ENCODE results near the gene SIGLEC8.
A peak's percentile ranks its signal among the peaks of the same experiment; 100 is the strongest.
"Not testable (repeated sequence)": the region's sequence is repeated elsewhere in the genome, so short reads cannot be mapped to it uniquely, and the experiment has no call there.

SIGLEC8 gene

DNA sequence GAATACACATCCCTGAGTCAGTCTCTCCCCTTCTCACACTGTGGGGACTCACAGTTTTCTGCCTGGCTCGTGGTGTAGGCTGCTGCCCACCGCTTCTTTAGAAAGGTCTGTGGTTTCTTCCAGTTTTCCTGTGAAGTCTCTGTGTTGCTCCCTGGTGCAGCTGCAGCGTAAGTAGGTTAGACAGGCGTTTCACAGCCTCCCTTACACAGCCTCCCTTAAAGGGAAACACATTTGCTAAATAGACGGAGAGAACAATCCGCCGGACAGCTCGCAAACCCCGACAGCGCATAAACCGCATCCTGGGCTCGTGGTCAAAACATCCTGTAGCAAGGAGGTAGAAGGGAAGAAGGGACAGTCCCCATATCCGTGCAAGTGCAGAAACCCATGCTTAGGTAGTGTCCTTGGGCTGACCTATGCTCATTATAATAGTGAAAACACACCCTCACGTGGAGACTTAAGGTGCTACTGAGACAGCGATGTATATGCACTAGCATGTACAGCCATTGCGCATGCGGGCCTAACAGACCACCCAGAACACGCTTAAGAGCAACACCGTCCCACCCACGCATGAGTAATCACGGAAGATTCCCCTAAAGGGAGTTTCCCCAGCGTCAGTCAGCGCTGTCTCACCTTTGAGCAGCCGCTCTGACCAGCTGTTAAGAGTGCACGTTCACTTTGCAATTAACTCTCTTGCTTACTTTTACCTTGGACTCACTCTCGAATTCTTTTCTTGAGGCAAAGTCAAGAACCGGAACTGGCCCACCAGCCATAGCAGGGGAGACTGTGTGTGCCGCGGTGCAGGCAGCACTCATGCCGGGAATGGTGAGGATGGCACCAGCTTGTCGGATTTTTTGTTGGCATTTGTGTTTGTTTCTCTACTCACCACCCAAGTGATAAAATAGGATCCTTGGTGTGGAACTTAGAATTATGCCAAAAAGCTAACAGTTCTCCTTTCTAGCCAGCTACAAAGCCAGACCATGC is 16.6 kb downstream of the SIGLEC8 start:
- peak; percentile 23 to 57 for DNase-seq

GRCh38 chr19:51440846-51441409 is 17.3 kb downstream of the SIGLEC8 start:
- peak in 1 of 2 donors; percentile 65 for DNase-seq

DNA sequence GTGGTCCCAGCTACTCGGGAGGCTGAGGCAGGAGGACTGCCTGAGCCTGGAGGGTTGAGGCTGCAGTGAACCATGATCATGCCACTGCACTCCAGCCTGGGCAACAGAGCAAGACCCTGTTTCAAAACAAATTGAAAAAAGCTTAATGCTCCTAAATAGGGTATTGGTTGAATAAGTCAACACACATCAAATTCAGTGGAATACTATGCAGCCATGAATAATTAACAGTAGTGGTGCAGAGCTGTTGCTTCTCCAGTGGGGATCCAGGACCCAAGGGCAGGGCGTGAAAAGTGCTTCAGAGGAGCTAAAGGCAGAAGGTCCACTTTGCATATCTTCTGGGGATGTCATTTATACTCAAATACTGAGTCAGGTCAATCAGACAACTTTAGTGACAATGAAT is 18.2 kb downstream of the SIGLEC8 start:
- DNase-seq = no peak

GRCh38 chr19:51439021-51439465 is 19.2 kb downstream of the SIGLEC8 start:
- DNase-seq = peak; percentile 45 to 48

GRCh38 chr19:51434456-51434855 is 23.8 kb downstream of the SIGLEC8 start:
- peak; percentile 71 to 75 for DNase-seq

DNA sequence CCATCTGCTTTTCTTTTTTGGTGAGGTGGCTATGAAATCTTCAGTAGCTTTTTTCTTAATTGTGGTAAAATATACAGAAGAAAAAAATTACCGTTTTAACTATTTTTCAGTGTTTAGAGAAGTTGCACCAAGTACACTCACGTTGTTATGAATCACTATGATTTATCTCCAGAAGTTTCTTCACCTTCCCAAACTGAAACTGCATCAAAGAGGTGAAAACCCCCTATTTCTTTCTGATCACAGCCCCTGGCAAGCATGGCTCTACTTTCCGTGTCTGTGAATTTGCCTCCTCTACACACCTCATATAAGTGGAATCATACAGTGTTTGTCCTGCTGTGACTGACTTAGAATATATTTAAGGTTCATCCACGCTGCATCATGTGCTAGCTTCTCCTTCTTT is 25.2 kb downstream of the SIGLEC8 start:
- DNase-seq = peak; percentile 49 to 64

- DNase-seq = peak; percentile 87 to 94
Observed at GRCh38 chr19:51431124-51431523, 27.1 kb downstream of the SIGLEC8 start.

DNA sequence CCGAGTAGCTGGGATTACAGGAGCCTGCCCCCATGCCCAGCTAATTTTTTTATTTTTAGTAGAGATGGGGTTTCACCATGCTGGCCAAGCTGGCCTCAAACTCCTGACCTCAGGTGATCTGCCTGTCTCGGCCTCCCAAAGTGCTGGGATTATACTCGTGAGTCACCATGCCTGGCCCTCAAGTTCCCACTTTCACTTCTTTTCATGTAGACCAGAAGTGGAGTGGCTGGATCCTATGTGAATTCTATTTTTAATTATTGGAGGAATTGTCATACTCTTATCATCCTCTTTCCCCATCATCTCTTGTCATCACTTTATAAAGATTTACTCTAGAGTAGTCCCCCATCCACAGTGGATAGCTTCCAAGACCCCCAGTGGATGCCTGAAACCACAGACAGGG is 28.0 kb downstream of the SIGLEC8 start:
- peak in 1 of 2 donors; percentile 44 for DNase-seq

GRCh38 chr19:51427201-51427600 is 31.1 kb downstream of the SIGLEC8 start:
- peak; percentile 61 to 79 for DNase-seq

- peak; percentile 92 for DNase-seq
Observed at GRCh38 chr19:51422053-51422448, 36.2 kb downstream of the SIGLEC8 start.

DNA sequence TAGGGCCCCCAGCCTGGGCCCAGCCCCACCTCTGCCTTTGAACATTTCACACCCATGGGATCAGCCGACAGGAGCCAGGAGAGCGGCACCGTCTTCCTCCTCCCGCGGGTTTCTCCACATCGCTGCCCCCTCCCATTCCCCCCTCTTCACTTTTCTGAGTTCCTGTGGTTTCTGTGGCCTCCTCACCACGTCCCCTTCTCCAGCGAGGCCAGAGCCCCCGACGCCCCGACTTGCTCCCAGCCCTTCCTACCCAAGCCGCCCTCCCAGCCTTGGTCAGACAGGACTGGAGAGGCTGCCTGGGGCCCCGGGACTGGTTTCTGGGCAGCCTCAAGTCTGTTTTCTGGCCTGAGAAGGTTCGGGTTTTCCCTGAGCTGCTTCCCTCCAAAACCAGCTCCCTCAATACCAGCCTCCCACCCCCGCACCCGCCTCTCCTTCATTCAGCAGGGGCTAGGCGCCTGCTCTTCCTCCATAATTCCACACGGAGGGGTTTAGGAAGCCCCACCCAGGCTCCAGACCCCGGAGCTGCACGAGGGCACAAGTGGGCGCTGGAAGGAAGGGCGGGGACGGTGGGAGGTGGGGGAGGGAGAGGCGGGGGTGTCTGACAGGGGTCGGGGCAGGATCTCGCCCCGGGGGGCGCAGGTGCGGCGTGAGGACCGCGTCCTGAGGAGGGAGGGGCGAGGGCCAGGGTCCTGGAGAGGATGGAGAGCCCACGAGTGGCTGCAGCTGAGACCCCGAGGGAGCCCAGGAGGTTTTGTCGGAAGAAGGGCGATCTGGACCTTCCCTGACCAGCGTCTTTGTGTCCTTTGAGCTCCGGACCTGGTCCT is 36.8 kb downstream of the SIGLEC8 start:
- DNase-seq = peak in 1 of 2 donors; percentile 24

DNA sequence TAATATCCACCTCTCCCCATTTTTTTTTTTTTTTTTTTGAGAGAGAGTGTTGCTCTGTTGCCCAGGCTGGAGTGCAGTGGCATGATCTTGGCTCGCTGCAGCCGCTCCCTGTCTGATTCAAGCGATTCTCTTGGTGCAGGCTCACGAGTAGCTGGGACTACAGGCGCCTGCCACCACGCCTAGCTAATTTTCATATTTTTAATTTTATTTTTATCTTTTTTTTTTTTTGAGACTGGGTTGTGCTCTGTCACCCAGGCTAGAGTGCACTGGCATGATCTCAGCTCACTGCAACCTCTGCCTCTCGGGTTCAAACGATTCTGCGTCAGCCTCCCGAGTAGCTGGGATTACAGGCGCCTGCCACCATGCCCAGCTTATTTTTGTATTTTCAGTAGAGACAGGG is 37.7 kb downstream of the SIGLEC8 start:
- not testable (repeated sequence) for DNase-seq

GRCh38 chr19:51418707-51419106 is 39.5 kb downstream of the SIGLEC8 start:
- DNase-seq = no peak

- DNase-seq = no peak
Observed at GRCh38 chr19:51417810-51418157, 40.5 kb downstream of the SIGLEC8 start.

- peak; percentile 84 to 94 for DNase-seq
Observed at GRCh38 chr19:51417107-51417809, 41.0 kb downstream of the SIGLEC8 start, which contains the start of gene SIGLEC10. SIGLEC10 (minus strand) TSS chr19:51417642; CDS start chr19:51417581, 61 bp downstream.

DNA sequence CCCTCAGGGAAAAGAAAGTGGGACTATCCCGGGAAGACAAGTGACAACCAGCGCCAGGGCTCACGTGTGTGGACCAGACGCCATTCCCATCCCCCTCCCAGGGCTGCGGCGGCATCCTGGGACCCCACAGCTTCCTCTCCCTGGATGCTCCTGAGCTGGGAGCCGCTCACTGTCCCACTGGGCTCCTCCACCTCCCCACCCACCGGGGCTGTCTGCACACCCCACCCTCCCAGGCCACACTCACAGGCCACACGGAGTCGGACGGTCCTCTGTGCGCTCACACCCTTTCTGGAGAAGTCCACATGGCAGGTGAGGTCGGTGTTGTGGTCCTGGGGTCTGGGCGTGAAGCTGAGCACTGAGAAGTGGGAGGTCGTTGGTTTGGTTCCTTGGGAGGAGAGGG is 41.8 kb downstream of the SIGLEC8 start:
- DNase-seq = not testable (repeated sequence)

DNA sequence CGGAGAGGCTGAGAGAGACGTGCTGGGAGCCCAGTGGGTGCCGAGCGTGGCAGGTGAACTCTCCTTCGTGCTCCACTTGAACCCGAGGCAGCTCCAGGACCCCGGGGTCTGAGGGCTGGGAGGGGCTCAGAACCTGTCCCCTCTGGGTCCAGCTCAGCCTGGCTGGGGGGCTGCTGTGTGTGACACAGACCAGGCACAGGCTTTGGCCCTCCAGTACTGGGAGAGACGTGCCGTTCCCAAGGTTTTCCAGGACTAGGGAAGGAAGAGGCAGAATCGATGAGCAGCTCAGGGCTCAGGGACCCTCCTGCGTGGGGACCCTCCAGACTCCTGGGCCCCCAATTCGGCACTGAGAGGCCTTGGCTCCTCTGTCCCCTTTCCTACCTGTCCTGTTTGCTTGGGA is 43.1 kb downstream of the SIGLEC8 start:
- no peak for DNase-seq

GRCh38 chr19:51410950-51411748 is 47.1 kb downstream of the SIGLEC8 start:
- DNase-seq = no peak

- DNase-seq = peak; percentile 89
Observed at GRCh38 chr19:51407511-51408131, 50.6 kb downstream of the SIGLEC8 start.

DNA sequence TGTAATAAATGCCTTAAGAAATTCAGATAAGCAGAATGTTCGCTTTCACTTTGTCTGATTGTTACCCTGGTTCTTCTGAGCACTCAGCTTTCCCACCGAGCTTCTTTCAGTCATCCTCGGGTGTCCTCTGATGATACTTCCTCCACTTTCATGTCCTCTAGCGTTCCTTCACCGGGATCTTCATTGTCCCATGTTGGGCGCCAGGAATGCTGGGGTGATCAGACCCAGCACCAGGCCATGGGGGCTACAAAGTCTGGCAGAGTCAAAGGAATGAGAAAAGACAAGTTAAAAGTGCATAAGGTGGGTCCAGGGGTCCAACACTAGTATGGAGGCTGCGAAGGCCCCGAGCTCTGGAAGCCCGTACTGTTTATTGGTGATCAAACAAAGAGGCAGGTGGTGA is 56.1 kb downstream of the SIGLEC8 start:
- DNase-seq = no peak
